Hepatic stellate cell (primary cell): Measurements from ENCODE around the gene B3GAT1.
"Not testable (repeated sequence)": the region's sequence is repeated elsewhere in the genome, so short reads cannot be mapped to it uniquely, and the experiment has no call there.

Experiments used
- DNase-seq: peaks from one replicate; pipeline ENCODE4 v3.0.0; 2011; ENCODE audit warnings: low spot score

The B3GAT1 gene

GRCh38 chr11:134412203-134413042, at the start of gene B3GAT1:
Gene B3GAT1 (minus strand): TSS chr11:134412242. CDS start chr11:134387659, 24,583 bp downstream.
- DNase-seq, result no peak

GRCh38 chr11:134461621-134462020, 49.6 kb upstream of the B3GAT1 start:
- no peak for DNase-seq

GRCh38 chr11:134460881-134461280, 48.8 kb upstream of the B3GAT1 start:
- DNase-seq, result no peak

- no peak for DNase-seq
Measured at GRCh38 chr11:134460062-134460561, 48.1 kb upstream of the B3GAT1 start.

- DNase-seq, result no peak
Measured at GRCh38 chr11:134459246-134460061, 47.4 kb upstream of the B3GAT1 start.

GRCh38 chr11:134457411-134458007, 45.5 kb upstream of the B3GAT1 start:
- DNase-seq, result not testable (repeated sequence)

- DNase-seq, result no peak
Measured at GRCh38 chr11:134455516-134455915, 43.5 kb upstream of the B3GAT1 start.

GRCh38 chr11:134454146-134454690, 42.2 kb upstream of the B3GAT1 start:
- DNase-seq, result no peak

GRCh38 chr11:134453441-134453840, 41.4 kb upstream of the B3GAT1 start:
- no peak for DNase-seq

- no peak for DNase-seq
Measured at GRCh38 chr11:134452838-134453155, 40.8 kb upstream of the B3GAT1 start.

- no peak for DNase-seq
Measured at GRCh38 chr11:134452026-134452837, 40.2 kb upstream of the B3GAT1 start.

GRCh38 chr11:134450186-134450585, 38.1 kb upstream of the B3GAT1 start:
- no peak for DNase-seq

- DNase-seq, result no peak
Measured at GRCh38 chr11:134449713-134450112, 37.7 kb upstream of the B3GAT1 start.

- no peak for DNase-seq
Measured at GRCh38 chr11:134449051-134449450, 37.0 kb upstream of the B3GAT1 start.

GRCh38 chr11:134447696-134448095, 35.7 kb upstream of the B3GAT1 start:
- no peak for DNase-seq

- DNase-seq, result no peak
Measured at GRCh38 chr11:134445601-134446325, 33.7 kb upstream of the B3GAT1 start.

GRCh38 chr11:134444160-134445108, 32.4 kb upstream of the B3GAT1 start:
- DNase-seq, result not testable (repeated sequence)

GRCh38 chr11:134443246-134443645, 31.2 kb upstream of the B3GAT1 start:
- no peak for DNase-seq

GRCh38 chr11:134442246-134442645, 30.2 kb upstream of the B3GAT1 start:
- DNase-seq, result no peak

GRCh38 chr11:134441706-134442105, 29.7 kb upstream of the B3GAT1 start:
- DNase-seq, result no peak
